ENCODE measurements around the gene IFNE.
"Not testable (repeated sequence)": the region's sequence is repeated elsewhere in the genome, so short reads cannot be mapped to it uniquely, and the experiment has no call there.

IFNE gene

DNA sequence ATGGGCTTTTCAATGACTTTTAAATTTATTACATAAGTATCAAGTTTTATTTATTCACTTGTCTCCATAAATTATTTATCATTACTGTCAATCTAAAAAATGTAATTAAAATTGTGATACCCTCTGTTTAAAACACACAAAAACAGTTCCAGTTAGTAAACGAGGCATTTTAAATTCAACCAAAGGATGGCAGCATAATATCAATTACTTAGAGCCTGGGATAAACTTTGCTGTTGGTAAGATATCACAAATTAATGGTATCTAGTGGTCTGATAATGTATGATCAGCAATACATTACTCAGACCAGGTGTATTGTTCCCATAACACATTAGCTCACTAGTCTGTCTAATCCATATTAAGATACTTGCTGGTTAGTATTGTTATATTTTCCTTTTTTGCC lies 9.6 kb upstream of the IFNE start:
- no peak for DNase-seq

DNA sequence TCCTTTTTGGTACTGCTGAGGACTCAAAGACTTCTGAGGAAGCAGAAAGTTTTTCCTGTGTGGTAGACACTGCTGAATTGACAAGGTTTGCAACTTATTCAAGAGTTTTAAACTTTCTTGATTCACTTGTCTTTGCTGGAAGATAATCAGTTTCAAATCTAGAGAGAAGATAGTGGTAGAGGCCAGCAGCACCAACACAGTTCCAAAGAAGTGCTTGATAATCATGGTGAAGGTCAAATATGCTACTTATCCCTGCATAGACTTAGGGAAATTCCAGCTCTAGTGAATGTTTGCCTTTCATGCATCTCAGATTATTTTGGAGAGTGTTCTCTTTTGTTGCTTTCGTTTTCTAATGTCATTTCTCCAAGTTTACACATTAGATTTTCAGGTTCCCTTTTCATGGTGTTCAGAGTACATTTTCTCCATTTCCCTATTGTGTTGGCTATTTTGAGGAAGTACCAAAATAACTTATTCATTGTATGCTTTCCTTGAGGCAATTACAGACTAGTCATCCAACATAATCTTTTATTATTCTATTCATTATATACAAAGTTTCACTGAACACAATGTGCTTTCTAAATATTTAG lies 550 bp downstream of the IFNE start:
- DNase-seq = no peak

DNA sequence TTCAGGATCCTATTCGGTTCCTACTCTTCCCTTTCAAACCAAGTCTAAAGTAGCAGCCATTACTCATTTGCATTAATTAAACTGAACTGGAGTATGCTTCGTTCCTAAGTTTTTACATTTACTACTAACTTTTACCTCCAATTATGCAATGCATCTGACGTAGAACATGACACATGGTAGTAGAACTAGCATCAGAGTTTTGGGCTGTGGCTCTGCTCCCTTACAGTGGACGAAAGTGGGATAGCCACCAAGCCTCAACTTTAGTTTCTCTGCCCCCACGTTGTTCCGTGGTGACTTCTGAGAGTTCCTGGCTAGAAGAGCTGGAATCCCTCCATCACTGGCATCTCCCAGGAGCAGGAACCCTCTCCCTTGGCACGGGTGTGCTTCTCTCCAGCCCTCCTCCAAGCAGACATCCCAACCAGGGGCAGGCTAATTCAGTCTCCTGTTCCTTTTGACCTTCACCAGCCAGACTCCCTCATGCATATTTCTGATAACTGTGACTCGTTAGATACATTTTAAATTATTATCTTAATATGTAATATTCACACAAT lies 2.9 kb downstream of the IFNE start:
- DNase-seq = no peak

DNA sequence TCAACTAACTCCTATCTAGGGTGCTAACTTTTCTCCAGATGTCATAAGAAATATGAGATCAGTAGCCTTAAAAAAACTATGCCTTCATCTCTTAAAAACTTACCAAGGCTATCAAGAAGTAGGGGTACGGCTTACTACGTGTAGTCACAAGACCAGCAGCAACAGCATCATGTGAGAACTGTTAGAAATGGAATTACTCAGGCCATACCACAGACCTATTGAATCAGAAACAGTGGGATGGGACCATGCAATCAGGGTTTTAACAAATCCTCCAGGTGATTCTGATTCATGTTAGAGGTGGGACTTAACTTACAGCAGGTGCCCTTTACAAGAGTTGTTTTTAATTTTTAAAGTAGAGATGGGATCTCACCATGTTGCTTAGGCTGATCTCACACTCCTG lies 4.6 kb downstream of the IFNE start:
- DNase-seq = no peak

DNA sequence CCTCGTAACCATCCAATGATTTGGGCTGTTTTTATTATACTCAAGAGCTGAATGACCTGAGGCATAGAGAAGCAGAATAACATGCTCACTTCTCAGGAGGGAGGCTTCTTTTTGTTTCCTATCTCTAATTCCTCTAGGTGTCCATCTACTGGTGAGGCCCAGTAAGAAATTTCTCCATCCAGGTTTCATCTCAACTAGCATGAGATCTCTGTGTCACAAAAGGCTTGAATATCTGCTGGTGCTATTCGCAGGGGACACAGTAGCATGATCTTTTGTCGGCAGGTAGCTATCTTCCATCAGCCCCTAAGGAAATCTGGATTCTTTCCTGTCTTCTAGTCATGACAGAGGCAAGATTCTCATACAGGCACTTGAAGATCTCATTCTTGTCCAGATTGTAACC lies 8.9 kb downstream of the IFNE start:
- DNase-seq = no peak

DNA sequence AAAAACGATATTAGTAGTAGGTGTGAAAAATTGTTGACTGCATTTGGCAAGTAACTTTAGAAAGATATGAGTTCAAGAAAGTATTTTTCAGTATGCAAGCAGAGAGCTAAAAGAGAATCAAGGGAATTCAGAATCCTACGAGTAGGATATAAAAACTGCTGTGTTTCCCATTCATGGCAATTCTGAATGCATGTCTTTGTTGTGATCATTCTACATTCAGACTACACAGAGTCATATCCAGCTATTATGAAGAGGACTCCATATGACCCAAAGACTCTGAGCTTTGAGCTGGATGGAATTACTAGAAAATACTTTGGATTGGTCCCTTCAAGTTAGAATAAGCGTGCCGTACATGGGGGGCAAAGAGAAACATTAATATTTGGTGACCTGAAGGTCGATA lies 12.0 kb downstream of the IFNE start:
- no peak for DNase-seq

DNA sequence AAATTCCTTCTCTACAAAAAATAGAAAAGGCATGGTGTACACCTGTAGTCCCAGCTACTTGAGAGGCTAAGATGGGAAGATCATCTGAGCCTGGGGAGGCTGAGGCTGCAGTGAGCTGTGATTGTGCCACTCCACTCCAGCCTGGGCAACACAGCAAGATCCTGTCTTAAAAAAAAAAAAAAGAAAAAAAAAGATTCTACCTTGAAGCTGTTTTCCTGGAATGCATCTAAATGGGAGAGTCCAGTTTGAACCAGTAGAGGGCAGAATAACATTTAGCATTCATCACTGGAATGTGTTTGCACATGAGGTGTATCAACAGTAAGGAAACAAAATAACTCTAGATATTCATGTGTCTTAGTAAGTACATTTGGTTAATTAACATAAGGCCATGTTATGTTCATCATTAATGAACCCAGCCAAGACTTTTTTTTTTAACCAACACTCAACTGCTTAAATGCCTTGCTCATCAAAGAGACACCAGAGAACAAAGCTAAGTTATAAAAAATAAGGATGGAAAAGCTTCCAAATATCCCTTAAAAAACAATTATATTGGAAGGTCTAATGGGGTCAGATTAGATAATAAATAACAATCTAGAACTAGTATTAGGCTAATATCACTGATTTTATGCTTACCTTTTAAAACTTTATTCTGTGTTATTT lies 16.1 kb downstream of the IFNE start:
- no peak for DNase-seq

DNA sequence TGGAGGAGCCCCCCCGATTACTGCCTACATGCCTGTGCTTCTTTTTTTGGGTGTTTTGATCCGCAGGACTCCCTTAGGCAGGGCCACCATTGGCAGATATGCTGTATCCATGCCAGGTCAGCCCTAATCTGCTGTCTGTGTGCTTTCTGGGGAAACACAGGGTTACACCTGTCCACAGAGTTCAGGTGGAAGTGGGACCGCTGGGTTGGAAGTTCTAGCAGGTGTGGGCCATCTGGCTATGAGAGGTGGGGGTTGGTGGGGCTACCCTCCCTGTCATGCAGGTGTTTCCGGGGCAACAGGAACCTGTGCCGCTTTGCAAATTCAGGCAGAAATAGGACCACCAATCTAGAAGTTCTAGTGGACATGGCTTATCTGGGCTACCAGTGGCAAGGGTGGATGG lies 17.0 kb downstream of the IFNE start:
- no peak for DNase-seq

DNA sequence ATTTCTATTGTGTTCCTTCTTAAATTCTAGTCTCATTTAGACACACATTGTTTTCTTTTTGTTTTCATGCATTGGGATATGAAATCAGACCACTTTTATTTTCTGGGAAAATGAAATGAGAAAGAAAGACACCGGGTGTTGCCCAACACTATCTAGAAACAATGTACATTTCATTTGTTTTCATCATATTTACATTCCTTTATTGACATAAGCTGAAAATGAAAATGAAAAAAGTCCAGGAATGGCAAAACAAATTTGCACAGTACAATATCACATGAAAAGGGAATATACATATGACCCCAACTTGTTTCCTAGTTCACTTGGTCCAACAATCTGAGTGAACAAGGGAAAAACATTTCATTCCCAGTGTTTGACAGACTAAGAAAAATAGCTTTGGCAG lies 20.7 kb downstream of the IFNE start:
- DNase-seq = no peak

DNA sequence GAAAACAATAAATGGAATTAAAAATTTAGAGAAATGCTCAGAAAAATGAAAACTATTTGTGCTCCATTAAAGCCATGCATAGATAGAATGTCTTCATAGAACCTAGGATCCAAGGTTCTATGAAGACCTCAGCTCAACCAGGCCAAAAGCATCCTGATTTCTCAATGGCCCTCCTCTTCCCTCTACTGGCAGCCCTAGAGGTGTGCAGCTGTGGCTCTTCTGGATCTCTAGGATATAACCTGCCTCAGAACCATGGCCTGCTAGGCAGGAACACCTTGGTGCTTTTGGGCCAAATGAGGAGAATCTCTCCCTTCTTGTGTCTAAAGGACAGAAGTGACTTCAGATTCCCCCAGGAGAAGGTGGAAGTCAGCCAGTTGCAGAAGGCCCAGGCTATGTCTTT lies 26.8 kb downstream of the IFNE start:
- no peak for DNase-seq

DNA sequence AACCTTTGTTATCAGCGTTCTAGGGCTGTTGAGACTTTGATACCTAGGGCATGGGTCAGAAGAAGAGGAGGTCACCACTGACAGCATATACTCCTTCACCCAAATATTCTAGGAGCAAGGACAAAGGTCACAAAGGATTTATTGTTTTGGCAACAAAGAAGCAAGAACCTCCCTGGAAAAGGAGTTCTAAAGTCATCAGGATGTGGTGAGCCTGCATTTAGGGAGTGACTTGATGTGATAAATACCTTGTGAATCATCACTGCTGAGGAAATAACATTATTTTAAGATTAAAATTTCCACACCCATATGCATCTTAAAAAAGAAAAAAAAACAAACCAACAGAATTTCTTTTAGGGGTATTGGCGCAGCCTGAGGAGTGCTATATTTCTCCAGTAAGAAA lies 28.0 kb downstream of the IFNE start:
- DNase-seq = no peak

DNA sequence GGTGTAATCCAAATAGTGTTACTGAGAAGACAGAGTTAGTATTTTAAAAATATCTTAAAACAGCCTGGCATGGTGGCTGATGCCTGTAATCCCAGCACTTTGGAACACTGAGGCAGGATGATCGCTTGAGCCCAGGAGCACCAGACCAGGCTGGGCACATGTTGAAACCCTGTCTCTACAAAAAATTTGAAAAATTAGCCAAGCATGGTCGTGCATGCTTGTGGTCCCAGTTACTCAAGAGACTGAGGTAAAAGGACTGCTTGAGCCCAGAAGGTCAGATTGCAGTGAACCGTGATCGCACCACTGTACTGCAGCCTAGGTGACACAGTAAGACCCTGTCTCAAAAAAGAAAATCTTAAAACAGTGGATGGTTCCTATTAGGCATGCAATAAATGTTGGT lies 29.4 kb downstream of the IFNE start:
- DNase-seq = no peak

DNA sequence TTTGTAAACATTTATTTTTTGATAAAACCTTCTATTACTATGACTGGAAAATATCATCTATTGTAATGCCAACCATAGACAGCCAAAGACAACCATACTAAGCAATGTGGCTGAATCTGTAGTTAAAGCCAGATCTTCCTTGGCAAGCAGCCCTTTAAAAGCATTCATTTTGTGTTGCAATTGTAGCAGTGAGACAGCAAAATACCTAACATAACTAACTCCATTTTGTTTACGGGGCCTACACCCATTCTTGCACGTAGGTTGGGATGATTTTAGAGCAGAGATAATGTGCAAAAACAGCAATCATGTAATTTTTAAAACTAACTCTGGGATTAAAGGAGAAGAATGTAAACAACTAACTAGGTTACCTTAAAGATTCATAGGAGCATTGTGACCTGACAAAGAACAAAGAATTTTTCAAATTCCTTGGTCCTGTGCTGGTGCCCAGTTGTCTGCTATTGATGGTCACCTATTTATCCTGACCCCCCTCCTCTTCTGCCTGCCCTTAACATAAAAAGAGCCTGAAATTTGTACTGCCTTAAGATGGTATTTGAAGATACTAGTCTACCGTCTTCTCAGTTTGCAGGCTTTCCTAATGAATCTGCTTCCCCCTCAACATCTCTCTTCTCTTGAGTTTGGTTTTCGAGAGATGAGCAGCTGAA lies 31.2 kb downstream of the IFNE start:
- DNase-seq = no peak

DNA sequence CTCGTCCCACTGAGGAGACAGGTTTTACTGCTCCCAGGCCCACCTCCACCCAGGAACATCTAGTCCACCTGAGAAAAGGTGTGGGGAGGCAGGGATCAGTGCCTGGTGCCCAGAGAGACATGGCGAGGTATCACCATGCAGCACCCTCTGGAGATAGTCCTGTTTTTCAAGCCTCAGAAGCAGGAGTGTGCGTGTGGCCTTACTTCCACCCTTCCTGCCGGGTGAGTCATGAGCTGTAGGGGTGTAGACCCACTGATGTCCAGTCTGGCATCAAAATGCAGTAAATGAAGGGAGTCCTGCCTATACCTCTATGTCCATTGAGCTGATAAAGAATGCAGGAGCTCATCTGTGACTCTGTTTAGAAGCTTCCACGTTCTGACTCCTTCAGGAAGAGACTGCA lies 32.8 kb downstream of the IFNE start:
- not testable (repeated sequence) for DNase-seq

DNA sequence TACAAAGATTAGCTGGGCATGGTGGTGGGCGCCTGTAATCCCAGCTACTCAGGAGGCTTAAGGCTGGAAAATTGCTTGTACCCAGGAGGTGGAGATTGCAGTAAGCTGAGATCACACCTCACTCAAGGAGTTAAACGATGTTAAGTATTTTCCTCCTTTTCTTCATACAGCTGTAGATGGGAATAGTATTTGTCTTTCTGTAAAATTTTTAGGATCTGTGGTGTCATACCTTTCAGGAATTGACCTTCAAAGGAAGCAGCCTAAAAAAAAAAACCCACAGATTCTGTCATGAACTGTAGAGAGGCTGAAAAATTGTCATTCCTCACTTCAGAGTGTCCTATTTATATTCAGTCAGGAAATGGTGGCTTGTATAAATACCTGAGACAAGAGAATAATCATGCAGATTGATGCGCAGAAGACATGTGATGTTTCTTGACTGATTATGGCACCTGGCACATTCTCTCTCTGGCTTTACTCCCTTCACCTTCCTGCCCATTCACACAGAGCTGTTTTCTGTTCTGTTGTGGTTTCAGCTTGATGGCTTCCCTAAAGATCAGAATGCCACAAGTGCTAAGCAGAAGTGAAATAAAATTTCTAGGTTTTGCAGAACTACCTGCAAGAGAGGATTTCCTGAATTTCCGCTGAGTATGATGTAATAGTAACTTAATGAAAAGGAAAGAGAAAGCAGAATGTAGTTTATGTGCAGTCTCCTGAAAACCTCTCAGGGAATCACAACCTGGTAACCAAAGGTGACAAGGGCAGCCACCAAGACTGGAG lies 38.1 kb downstream of the IFNE start:
- DNase-seq = no peak

DNA sequence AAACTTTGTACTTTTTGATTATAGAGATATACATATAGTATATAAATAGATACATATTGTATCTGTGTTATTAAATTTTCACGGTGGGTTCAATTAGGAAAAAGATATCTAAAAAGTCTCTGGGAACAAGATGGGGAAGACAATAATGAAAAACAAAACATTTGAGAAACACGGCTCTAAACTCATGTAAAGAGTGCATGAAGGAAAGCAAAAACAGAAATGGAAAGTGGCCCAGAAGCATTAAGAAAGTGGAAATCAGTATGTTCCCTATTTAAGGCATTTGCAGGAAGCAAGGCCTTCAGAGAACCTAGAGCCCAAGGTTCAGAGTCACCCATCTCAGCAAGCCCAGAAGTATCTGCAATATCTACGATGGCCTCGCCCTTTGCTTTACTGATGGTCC lies 42.0 kb downstream of the IFNE start, which contains the start of gene IFNA1:
TSS of gene IFNA1 (plus strand) at position 301 of the 400 bp plus-strand sequence. CDS start at position 370, 69 bp downstream.
- no peak for DNase-seq

DNA sequence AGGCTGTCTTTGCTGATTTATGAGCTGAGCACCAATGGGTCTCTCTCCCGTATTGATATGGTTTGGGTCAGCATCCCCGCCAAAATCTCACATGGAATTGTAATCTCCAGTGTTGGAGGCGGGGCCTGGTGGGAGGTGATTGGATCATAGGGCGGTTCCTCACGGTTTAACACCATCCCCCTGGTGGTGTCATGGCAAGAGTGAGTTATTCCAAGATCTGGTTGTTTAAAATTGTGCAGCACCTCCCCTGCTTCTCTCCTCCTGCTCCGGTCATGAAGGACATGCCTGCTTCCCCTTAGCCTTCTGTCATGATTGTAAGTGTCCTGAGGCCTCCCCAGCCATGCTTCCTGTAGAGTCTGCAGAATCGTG lies 47.1 kb downstream of the IFNE start:
- DNase-seq = not testable (repeated sequence)

DNA sequence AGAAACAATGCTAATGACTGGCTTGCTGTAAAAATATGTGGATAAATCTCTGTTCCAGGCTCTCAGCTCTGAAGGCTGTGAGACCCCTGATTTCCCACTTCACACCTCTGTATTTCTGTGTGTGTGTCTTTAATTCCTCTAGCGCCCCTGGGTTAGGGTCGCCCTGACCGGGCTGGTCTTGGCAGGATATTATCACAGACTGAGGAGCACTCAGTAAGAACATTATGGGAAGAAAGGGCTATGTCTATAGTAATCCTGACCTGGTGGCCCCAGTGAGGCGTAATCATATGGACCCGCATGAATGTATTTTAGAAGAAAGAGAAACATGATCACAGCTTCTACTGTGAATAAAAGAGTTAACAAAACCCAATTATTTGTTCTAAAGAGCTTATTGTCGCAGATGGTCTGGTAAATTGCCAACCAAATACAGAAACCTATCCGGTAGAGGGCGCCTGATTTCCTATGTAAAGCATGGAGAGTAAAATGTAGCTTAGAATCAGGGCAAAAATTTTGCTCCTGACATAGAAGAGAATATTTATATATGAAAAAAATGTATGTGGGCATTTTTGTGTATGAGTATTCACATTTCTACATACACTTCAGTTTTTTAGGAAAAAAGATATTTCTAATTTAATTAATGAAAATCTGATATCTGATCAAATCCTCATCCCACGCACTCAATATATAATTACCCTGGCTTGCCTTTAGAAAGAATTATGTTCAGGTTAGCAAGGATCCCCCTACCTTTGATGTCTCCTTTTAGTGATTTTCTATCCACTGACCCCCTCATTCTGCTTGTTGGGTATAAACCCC lies 47.7 kb downstream of the IFNE start:
- DNase-seq = no peak

DNA sequence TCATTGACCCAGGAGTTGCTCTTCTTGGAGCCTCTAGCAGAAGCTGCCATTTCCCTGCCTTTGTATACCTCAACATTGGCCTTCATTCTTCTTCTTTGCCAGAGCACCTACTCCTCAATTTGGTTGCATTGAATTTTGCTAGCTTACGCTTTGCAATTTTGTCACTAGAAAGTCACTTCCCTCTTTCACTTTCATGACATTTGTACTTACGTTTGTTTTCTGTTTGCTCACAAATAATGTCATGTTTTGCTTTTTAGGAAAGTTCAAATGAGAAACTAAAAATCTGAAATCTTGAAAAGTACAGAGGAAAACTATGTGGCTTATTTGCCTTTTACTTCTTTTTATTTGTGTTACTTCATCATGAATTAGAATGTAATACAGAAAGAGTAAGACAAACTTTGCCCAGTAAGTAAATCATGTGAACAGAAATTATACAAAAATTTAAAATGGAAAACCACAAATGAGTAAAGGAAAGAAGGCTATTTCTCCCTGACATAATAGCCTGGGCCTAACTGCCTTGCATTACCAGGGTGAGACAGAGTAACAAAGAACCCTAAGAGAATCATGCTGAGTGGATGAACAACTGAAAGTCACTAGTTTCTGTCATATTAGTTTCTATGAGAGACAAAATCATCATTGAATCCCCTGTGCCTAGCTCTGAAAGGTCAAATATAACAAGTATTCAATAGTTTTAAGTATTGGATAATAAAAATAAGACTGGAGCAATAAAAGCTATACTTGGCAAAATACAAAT lies 49.3 kb downstream of the IFNE start:
- no peak for DNase-seq

Data from effector CD8-positive, alpha-beta T cell (primary cell).